D721Med (cell line): ENCODE measurements around the gene PPP1R3A.

ENCODE experiments used
- DNase-seq: peaks from one replicate; pipeline ENCODE4 v3.0.0; 2011; ENCODE audit warnings: low spot score; ENCODE audit not compliant: insufficient read length
- FAIRE-seq: peaks from 2 replicates; lab custom pipeline; 2011; peaks lifted over from hg19 to GRCh38; lab: Jason Lieb, UNC
- TF ChIP-seq, protein P1 (sequence below): IDR thresholded peaks from 2 replicates; pipeline ENCODE4 v1.5.1; 2012; ENCODE audit warnings: mild to moderate bottlenecking, control low read depth; ENCODE audit not compliant: insufficient read depth; ENCODE audit errors: missing control alignments

The PPP1R3A gene

DNA sequence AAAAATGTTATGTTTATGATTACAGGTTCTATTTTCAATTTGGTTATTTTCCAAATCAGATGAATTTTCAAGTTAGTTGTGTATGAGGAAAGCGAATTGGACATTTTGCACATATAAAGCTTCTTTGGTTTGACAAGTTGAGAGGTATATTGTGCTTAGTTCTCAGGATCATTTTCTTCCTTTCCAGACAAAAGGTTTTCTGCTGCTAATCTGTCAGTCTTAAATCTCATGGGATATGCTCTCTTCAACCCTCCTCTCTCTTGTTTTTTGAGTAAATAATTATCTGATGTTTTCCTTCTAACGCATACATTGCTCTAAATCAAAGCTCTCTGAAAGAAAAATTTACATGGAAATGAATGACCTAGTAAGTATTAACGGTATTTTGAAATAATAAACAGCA, 77.9 kb downstream of the PPP1R3A start:
- no peak for FAIRE-seq
- DNase-seq: no peak

DNA sequence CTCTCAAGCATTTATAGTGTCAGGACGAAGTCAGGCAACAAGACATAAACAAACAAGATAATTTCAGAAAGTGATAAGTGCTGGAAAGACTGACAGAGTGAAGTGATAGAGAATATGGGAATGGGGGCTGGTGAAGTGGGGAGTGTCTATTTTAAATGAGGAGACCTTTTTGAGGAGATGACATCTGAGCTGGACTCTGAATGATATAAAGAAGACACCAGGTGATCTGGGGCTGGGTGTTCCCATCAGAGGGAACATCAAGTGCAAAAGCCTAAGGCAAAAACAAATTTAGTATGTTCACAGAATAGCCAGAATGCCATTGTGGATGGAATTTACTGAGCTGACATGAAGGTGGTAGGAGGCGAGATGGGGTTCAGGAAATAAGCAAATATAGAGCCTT, 83.4 kb downstream of the PPP1R3A start:
- TF ChIP-seq, protein P1, sequence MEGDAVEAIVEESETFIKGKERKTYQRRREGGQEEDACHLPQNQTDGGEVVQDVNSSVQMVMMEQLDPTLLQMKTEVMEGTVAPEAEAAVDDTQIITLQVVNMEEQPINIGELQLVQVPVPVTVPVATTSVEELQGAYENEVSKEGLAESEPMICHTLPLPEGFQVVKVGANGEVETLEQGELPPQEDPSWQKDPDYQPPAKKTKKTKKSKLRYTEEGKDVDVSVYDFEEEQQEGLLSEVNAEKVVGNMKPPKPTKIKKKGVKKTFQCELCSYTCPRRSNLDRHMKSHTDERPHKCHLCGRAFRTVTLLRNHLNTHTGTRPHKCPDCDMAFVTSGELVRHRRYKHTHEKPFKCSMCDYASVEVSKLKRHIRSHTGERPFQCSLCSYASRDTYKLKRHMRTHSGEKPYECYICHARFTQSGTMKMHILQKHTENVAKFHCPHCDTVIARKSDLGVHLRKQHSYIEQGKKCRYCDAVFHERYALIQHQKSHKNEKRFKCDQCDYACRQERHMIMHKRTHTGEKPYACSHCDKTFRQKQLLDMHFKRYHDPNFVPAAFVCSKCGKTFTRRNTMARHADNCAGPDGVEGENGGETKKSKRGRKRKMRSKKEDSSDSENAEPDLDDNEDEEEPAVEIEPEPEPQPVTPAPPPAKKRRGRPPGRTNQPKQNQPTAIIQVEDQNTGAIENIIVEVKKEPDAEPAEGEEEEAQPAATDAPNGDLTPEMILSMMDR: no peak
- no peak for FAIRE-seq
- DNase-seq: no peak

More for the DNA sequence above, 77.9 kb downstream of the PPP1R3A start:
- TF ChIP-seq, protein P1: no peak

DNA sequence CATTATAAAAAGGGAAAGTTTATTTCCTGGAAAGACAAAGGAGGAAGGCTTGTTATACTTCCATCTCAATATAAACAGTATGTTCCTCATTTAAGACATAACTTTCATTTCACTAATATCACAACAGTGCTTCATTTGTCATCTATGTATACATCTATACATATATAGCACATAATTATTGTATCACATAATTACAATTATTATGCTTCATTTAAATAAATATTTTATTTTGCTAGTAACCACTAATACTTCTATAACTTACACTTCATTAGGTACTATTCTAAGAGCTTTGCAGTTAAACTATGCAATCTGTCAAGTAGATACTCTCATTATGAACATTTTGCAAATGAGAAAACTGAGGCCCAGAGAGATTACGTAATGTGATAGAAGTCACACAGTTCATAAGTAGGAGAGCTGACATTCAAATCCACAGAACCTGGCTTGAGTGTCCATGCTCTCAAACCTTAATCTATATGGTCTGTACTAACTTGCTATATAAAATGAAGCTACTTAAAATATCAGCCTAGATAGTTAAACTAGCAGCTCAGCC, 86.5 kb downstream of the PPP1R3A start:
- FAIRE-seq: no peak
- no peak for DNase-seq
- TF ChIP-seq, protein P1: no peak

DNA sequence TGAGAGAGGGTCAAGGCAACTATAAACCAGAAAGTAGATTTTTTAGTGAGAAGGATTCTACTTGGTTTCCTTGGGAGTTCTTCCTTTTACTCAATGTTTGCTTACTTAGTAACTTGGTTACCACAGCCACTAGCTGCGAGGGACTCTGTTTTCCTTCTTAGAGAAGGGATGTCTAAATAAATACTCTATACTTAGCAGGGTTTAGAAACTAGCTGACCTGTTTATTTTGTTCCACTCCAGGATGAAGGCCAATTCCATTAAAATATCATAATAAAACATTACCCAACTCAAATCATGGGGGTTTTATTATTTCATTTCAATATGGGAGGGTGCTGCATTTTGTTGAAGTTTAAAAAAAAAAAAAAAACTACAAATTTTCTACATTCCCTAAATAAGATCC, 87.3 kb downstream of the PPP1R3A start:
- TF ChIP-seq, protein P1: no peak
- FAIRE-seq (no peak), DNase-seq (no peak)

DNA sequence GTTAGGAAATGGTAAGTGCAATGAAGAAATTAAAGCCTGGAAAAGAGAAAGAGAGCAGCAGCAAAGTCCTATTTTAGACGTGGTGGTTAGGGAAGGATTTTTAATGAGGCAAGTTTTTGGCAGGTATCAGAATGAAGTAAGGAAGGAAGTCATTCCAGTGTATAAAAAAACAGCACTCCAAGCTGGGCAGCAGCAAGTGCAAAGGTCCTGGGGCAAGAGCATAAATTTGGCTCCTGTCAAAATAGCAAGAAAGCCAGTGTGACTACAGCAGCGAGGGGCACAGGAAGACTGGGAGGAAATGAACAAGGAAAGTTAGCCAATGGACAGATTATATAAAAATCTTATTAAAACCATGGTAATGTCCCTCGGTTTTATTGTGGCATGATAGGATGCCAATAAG, 90.2 kb downstream of the PPP1R3A start:
- DNase-seq: no peak
- no peak for FAIRE-seq
- TF ChIP-seq, protein P1: no peak
